Aorta (tissue), 4 donors: Measurements from ENCODE around the gene RANGRF. TPM values are rescaled to one million over a fixed set of nuclear protein-coding genes. Genes with fewer than 3 reads are reported as not detected.

Experiments
- polyA plus RNA-seq, 2 donors: library from polyadenylated mRNA; stranded (reverse); fragments of 200-250 nt; gene quantifications; one replicate each; pipeline ENCODE4 v1.2.3, GENCODE V29; 2013
- total RNA-seq, 2 donors: library from RNA; stranded (reverse); fragmentation: NEBNext Ultra II Directional; extraction: Animal tissue kit (Norgen Biotek cat#: 25700); gene quantifications; one replicate each; pipeline ENCODE4 v1.2.1, GENCODE V29; 2021
- donor health status: healthy with polysubstance abuse.
- donor health status: Bipolar disorder and iron deficiency.
- donor health status: DM: no; HTN: no; CAD: no.
- donor health status: DM: yes; HTN: yes; CAD: no.

The RANGRF gene
- total and polyA plus RNA-seq, 4 donors = 20.3 to 53.7 (median 25.2) TPM

Other genes with a start within 250 kb of the RANGRF start
- 1 to 10 TPM in 1 of 2 donors, under 1 TPM in 1; 0.15 to 1.0 TPM for gene ALOX15B, start 249.6 kb upstream of the RANGRF start, total RNA-seq
- 1 to 10 TPM in 1 of 2 donors, under 1 TPM in 1; 0.26 to 2.0 TPM for gene ALOX15B, start 249.6 kb upstream of the RANGRF start, polyA plus RNA-seq
- not detected for gene ALOX12B, start 201.0 kb upstream of the RANGRF start, total RNA-seq
- gene ALOX12B, start 201.0 kb upstream of the RANGRF start, polyA plus RNA-seq = under 1 TPM in 1 of 2 donors, not detected in 1; 0.25 TPM
- gene ALOXE3, start 170.2 kb upstream of the RANGRF start, total RNA-seq = not detected
- gene ALOXE3, start 170.2 kb upstream of the RANGRF start, polyA plus RNA-seq = not detected
- under 1 TPM; 0.19 to 0.30 TPM for gene HES7, start 164.6 kb upstream of the RANGRF start, total RNA-seq
- 1 to 10 TPM in 1 of 2 donors, not detected in 1; 1.6 TPM for gene HES7, start 164.6 kb upstream of the RANGRF start, polyA plus RNA-seq
- 100 to 1,000 TPM; 100 to 297 TPM for gene PER1, start 136.3 kb upstream of the RANGRF start, total RNA-seq
- gene PER1, start 136.3 kb upstream of the RANGRF start, polyA plus RNA-seq = 100 to 1,000 TPM in 1 of 2 donors, 10 to 100 TPM in 1; 34.3 to 246 TPM
- gene VAMP2, start 125.7 kb upstream of the RANGRF start, total RNA-seq = 10 to 100 TPM; 73.4 to 80.8 TPM
- 100 to 1,000 TPM in 1 of 2 donors, 10 to 100 TPM in 1; 59.7 to 105 TPM for gene VAMP2, start 125.7 kb upstream of the RANGRF start, polyA plus RNA-seq
- 10 to 100 TPM in 1 of 2 donors, 1 to 10 TPM in 1; 8.9 to 12.3 TPM for gene TMEM107, start 112.3 kb upstream of the RANGRF start, total RNA-seq
- gene TMEM107, start 112.3 kb upstream of the RANGRF start, polyA plus RNA-seq = 10 to 100 TPM in 1 of 2 donors, 1 to 10 TPM in 1; 9.9 to 20.9 TPM
- gene BORCS6, start 98.5 kb upstream of the RANGRF start, total RNA-seq = 1 to 10 TPM; 5.2 to 8.0 TPM
- gene BORCS6, start 98.5 kb upstream of the RANGRF start, polyA plus RNA-seq = 1 to 10 TPM; 6.4 to 9.4 TPM
- 1 to 10 TPM in 1 of 2 donors, under 1 TPM in 1; 0.81 to 3.1 TPM for gene AURKB, start 78.1 kb upstream of the RANGRF start, total RNA-seq
- gene AURKB, start 78.1 kb upstream of the RANGRF start, polyA plus RNA-seq = not detected
- 10 to 100 TPM; 43.3 to 59.2 TPM for gene CTC1, start 40.6 kb upstream of the RANGRF start, total RNA-seq
- 10 to 100 TPM in 1 of 2 donors, 1 to 10 TPM in 1; 4.6 to 36.4 TPM for gene CTC1, start 40.6 kb upstream of the RANGRF start, polyA plus RNA-seq
- gene PFAS, start 39.4 kb upstream of the RANGRF start, total RNA-seq = 10 to 100 TPM; 21.3 to 25.4 TPM
- 1 to 10 TPM; 1.4 to 8.3 TPM for gene PFAS, start 39.4 kb upstream of the RANGRF start, polyA plus RNA-seq
- 1 to 10 TPM; 3.0 to 4.8 TPM for gene SLC25A35, start 6.7 kb downstream of the RANGRF start, total RNA-seq
- 1 to 10 TPM; 1.0 to 6.6 TPM for gene SLC25A35, start 6.7 kb downstream of the RANGRF start, polyA plus RNA-seq
- gene ARHGEF15, start 21.6 kb downstream of the RANGRF start, total RNA-seq = 10 to 100 TPM; 18.6 to 36.5 TPM
- 1 to 10 TPM in 1 of 2 donors, under 1 TPM in 1; 0.75 to 2.1 TPM for gene ARHGEF15, start 21.6 kb downstream of the RANGRF start, polyA plus RNA-seq
- not detected for gene ODF4, start 51.2 kb downstream of the RANGRF start, total RNA-seq
- not detected for gene ODF4, start 51.2 kb downstream of the RANGRF start, polyA plus RNA-seq
- 1,000 to 10,000 TPM; 1,055 to 1,238 TPM for gene RPL26, start 94.5 kb downstream of the RANGRF start, total RNA-seq
- gene RPL26, start 94.5 kb downstream of the RANGRF start, polyA plus RNA-seq = 1,000 to 10,000 TPM; 3,230 to 6,952 TPM
- not detected for gene RNF222, start 109.2 kb downstream of the RANGRF start, total RNA-seq
- not detected for gene RNF222, start 109.2 kb downstream of the RANGRF start, polyA plus RNA-seq
- gene NDEL1, start 147.2 kb downstream of the RANGRF start, total RNA-seq = 100 to 1,000 TPM; 110 to 135 TPM
- 10 to 100 TPM; 52.3 to 79.3 TPM for gene NDEL1, start 147.2 kb downstream of the RANGRF start, polyA plus RNA-seq